AG09319 (cell line): ENCODE data around the gene SRSF9.

Source experiments
- DNase-seq: peaks from one replicate; pipeline ENCODE4 v3.0.0-alpha.2; 2010; ENCODE audit warnings: low read depth; ENCODE audit errors: extremely low read depth
- CTCF ChIP-seq: IDR thresholded peaks from 2 replicates; pipeline ENCODE4 v1.5.1; 2011; ENCODE audit warnings: low read depth, mild to moderate bottlenecking, inconsistent platforms, low read length, moderate library complexity

Gene SRSF9

DNA sequence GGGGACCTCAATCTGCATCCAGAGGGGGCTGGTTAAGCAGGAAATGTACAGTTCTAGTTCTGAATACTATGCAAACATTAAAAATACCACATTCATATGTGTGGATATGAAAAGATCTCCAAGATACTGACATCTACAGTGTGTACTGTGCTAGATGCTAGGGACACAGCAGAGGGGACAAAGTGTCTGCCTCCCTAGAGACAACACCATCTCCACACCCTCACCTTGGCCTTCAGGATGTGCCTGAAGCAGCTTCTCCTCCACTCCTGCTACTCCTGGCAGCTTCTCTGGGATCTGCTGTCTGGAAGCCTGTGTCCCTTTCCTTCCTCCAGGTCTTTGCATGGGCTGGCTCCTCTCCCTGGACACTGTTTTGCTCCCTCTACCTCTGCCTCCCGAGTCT lies 10.7 kb upstream of the SRSF9 start:
- DNase-seq: no peak
- TF ChIP-seq CTCF: no peak

DNA sequence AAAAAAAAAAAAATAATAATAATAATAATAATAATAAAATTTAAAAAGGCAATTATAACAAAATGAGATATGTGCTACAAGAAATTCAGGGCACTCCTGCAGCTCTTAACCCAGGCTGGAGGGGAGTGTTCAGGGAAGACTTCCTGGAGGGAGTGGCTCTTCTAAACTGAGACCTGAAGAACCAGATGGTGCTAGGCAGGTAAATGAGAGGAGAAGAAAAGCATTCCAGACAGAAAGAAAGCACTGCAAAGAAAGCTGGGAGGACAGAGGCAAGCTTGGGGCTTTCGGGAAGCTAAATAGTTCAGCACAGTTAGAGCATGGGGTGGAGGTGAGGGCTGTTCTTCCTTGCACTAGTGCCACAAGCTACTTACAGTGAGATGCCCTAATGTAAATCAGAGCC lies 9.9 kb upstream of the SRSF9 start:
- no peak for DNase-seq
- no peak for TF ChIP-seq CTCF

DNA sequence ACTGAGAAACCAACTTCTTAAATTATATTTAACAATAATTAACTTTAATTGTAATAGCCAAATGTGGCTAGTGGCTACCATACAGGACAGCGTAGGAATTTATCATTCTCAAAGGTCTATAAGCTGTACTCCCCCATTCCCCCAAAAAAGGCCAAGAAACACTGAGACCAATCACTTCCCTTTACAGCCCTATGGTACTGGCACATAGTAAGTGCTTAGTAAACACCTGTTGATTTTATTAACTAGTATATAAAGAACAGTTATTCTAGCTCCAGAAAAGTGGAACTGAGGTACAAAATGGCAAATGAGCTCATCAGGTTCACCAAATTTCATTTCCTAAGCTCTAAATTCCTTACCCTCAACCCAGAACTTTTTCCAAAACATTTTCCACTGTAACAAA lies 6.1 kb upstream of the SRSF9 start:
- TF ChIP-seq CTCF: no peak
- DNase-seq: no peak

DNA sequence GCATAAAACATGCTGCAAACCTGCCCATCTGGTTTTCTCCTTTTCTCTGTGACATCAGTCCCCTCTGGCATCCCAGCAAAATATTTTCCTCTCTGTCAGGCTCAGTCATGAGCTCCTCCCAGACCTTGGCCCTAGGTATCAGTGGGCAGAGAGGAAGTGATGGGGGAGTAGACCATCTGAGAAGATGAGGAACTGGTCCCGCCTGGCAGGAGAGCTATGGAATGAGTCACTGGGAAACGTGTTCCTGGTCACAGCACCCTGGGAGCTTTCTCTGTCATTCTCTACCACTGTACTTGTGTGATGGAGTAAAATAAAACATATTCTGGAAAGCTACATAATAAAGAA lies 5.0 kb upstream of the SRSF9 start:
- DNase-seq: no peak
- no peak for TF ChIP-seq CTCF

DNA sequence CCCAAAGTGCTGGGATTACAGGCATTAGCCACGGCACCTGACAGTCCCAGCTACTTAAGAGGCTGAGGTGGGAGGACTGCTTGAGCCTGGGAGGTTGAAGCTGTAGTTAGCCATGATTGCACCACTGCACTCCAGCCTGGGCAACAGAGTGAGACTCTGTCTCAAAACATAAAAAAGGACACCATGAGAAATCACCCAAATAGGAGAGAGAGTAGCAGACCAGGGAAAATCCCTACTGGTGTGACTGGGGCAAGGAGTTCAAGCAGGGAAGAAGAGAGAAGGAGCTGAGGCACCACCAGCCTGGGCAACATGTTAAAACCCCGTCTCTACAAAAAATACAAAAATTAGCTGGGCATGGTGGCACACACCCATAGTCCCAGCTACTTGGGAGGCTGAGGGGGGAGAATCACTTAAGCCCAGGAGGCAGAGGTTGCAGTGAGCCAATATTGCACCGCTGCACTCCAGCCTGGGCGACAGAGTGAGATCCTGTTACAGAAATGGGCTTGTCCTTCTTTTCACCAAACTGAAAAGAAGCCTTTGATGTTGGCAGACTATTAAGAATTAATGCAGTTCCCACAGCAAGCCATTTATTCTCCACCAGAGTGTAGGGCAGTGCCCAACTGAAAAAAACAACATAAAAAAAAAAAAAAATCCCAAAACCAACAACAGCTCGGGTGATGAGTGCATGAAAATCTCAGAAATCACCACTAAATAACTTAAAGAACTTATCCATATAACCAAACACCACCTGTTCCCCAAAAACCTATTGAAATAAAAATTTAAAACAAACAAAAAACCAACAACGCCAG lies 4.5 kb upstream of the SRSF9 start:
- no peak for TF ChIP-seq CTCF
- no peak for DNase-seq

DNA sequence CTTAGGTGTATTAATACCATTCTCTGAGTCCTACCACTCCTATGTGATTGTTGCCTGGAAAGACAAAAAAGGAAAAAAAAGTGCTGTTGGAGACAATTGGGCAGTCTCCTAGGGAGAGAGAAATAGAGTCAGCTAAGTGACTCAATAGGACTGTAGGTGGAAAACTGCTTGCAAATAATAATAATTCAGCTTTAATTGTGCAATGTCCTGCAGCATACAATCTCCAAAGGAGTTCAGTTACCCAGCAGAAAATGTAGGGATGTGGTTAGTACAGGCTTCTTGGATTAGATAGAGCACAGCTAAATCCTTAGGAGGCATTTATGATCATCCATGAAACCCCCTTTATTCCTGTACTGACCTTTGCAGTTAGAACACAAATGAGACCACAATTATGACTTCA lies 3.0 kb upstream of the SRSF9 start:
- no peak for TF ChIP-seq CTCF
- no peak for DNase-seq

DNA sequence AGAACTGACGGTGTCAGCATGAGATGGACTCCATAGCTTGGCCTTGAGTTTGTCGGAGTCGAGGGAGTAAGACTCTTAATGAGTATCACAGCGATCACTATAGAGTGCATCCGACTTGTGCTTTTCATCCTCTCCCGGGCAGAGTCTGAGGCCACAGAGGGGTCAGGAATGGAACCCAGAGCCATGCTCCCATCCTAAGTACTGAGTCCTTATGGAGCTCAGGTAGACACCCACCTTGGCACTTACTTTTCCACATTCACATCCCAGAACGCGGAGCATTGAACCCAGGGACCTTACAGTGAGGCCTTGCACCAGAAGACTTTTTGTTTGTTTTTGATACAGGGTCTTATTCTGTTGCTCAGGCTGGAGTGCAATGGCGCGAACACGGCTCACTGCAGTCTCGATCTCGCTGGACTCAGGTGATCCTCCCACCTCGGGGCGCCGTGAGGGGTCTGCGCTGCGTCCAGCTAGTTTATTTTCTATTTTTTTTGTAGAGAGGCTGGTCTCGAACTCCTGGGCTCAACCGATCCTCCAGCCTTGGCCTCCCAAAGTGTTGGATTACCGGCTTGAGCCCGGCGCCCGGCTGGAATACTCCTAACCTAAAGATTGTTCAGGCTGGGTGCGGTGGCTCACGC lies 719 bp upstream of the SRSF9 start:
- DNase-seq: no peak
- TF ChIP-seq CTCF: no peak
